MM.1S (cell line): ENCODE data around the gene REN.

Experiments used
- DNase-seq: peaks from one replicate; pipeline ENCODE4 v3.0.0-alpha.2; 2015
- H2AFZ ChIP-seq: fragments of 300-600 bp; sonication (generic); 2 replicates; pipeline ENCODE4 v1.6.0; 2016; ENCODE audit warnings: antibody characterized with exemption, low read length
- H3F3A ChIP-seq: fragments of 300-600 bp; sonication (generic); 2 replicates; pipeline ENCODE4 v1.6.1; 2016; ENCODE audit warnings: mild to moderate bottlenecking, antibody characterized with exemption, low read length, moderate library complexity, mixed read lengths; ENCODE audit not compliant: insufficient read depth
- H3K27ac ChIP-seq: fragments of 300-600 bp; sonication (generic); 2 replicates; pipeline ENCODE4 v1.5.1; 2016; ENCODE audit warnings: mild to moderate bottlenecking, low read length
- H3K27me3 ChIP-seq: fragments of 300-600 bp; sonication (generic); replicated peaks from 2 replicates; pipeline ENCODE4 v1.6.0; 2016; ENCODE audit warnings: low read length; ENCODE audit not compliant: insufficient read depth
- H3K36me3 ChIP-seq: fragments of 300-600 bp; sonication (generic); replicated peaks from 2 replicates; pipeline ENCODE4 v1.6.1; 2016; ENCODE audit warnings: mild to moderate bottlenecking, low read length, mixed read lengths; ENCODE audit not compliant: insufficient read depth
- H3K4me1 ChIP-seq: fragments of 300-600 bp; sonication (generic); 2 replicates; pipeline ENCODE4 v1.6.1; 2016; ENCODE audit warnings: low read length, mixed read lengths
- H3K4me2 ChIP-seq: fragments of 300-600 bp; sonication (generic); 2 replicates; pipeline ENCODE4 v1.6.0; 2016; ENCODE audit warnings: low read depth, low read length
- H3K4me3 ChIP-seq: fragments of 300-600 bp; sonication (generic); 2 replicates; pipeline ENCODE4 v1.5.1; 2016; ENCODE audit warnings: low read length, mixed read lengths
- H3K79me2 ChIP-seq: fragments of 300-600 bp; sonication (generic); 2 replicates; pipeline ENCODE4 v1.6.1; 2016; ENCODE audit warnings: mixed run types, low read length, mixed read lengths
- H3K9ac ChIP-seq: fragments of 300-600 bp; sonication (generic); 2 replicates; pipeline ENCODE4 v1.6.1; 2016; ENCODE audit warnings: low read length, mixed read lengths
- H3K9me2 ChIP-seq: fragments of 300-600 bp; sonication (generic); replicated peaks from 2 replicates; pipeline ENCODE4 v1.6.1; 2016; ENCODE audit warnings: mild to moderate bottlenecking, low read length, mixed read lengths; ENCODE audit not compliant: insufficient read depth
- H3K9me3 ChIP-seq: fragments of 300-600 bp; sonication (generic); replicated peaks from 2 replicates; pipeline ENCODE4 v1.6.1; 2016; ENCODE audit warnings: mild to moderate bottlenecking, low read length, mixed read lengths; ENCODE audit not compliant: insufficient read depth
- H4K20me1 ChIP-seq: fragments of 300-600 bp; sonication (generic); 2 replicates; pipeline ENCODE4 v1.6.1; 2016; ENCODE audit warnings: mild to moderate bottlenecking, low read length, moderate library complexity, mixed read lengths; ENCODE audit not compliant: insufficient read depth
- CTCF ChIP-seq: fragments of 300-600 bp; sonication (generic); IDR thresholded peaks from 2 replicates; pipeline ENCODE4 v1.5.1; 2016; ENCODE audit warnings: antibody characterized with exemption, low read length, mixed read lengths
- EZH2 ChIP-seq: fragments of 300-600 bp; sonication (generic); optimal IDR thresholded peaks from 2 replicates; pipeline ENCODE3; 2017; ENCODE audit warnings: low read depth, mild to moderate bottlenecking, antibody characterized with exemption, low read length, mixed read lengths
- EZH2phosphoT487 ChIP-seq: fragments of 300-600 bp; sonication (generic); IDR thresholded peaks from 2 replicates; pipeline ENCODE4 v1.6.1; 2018; ENCODE audit warnings: antibody characterized with exemption, low read length

The REN gene

GRCh38 chr1:204178487-204179281, 12.5 kb upstream of the REN start:
- no peak overlapping the region for H2AFZ ChIP-seq
- no peak overlapping the region for H3K9ac ChIP-seq
- peaks cover 15% of the 10 kb centered on the region; the same call in 1 of the 2 replicates for H3K27me3 ChIP-seq
- DNase-seq, result no peak
- H3K79me2 ChIP-seq, result no peaks in the 10 kb centered on the region
- no peaks in the 10 kb centered on the region for H3K9me2 ChIP-seq
- no peaks in the 10 kb centered on the region for H3F3A ChIP-seq
- no peak overlapping the region for H3K27ac ChIP-seq
- TF ChIP-seq CTCF (no peak), EZH2 (no peak), EZH2phosphoT487 (no peak)
- no peaks in the 10 kb centered on the region for H3K36me3 ChIP-seq
- H3K4me2 ChIP-seq, result no peak overlapping the region
- H3K4me1 ChIP-seq, result no peaks in the 10 kb centered on the region
- H4K20me1 ChIP-seq, result no peaks in the 10 kb centered on the region
- no peaks in the 10 kb centered on the region for H3K9me3 ChIP-seq
- H3K4me3 ChIP-seq, result no peak overlapping the region

- no peak for DNase-seq
- Histone ChIP-seq H3K9me3 (no peaks in the 10 kb centered on the region), H3K9me2 (no peaks in the 10 kb centered on the region), H2AFZ (no peak overlapping the region), H3K4me2 (no peak overlapping the region), H3K4me1 (no peaks in the 10 kb centered on the region), H3F3A (no peaks in the 10 kb centered on the region), H3K36me3 (no peaks in the 10 kb centered on the region), H3K27me3 (peaks cover 8% of the 10 kb centered on the region; the same call in 1 of the 2 replicates), H3K9ac (no peak overlapping the region), H4K20me1 (no peaks in the 10 kb centered on the region), H3K27ac (no peak overlapping the region), H3K4me3 (no peak overlapping the region), H3K79me2 (no peaks in the 10 kb centered on the region)
- TF ChIP-seq CTCF (no peak), EZH2 (no peak), EZH2phosphoT487 (no peak)
Measured at GRCh38 chr1:204177133-204177532, 11.0 kb upstream of the REN start.

- Histone ChIP-seq H3F3A (no peaks in the 10 kb centered on the region), H3K4me3 (no peak overlapping the region), H2AFZ (no peak overlapping the region), H3K27me3 (peaks cover 8% of the 10 kb centered on the region; the same call in 1 of the 2 replicates), H3K27ac (no peak overlapping the region), H3K9ac (no peak overlapping the region), H3K4me1 (no peaks in the 10 kb centered on the region), H3K9me3 (no peaks in the 10 kb centered on the region), H3K9me2 (no peaks in the 10 kb centered on the region), H3K36me3 (no peaks in the 10 kb centered on the region), H3K4me2 (no peak overlapping the region), H3K79me2 (no peaks in the 10 kb centered on the region), H4K20me1 (no peaks in the 10 kb centered on the region)
- DNase-seq, result no peak
- TF ChIP-seq EZH2phosphoT487 (no peak), CTCF (no peak), EZH2 (no peak)
Measured at GRCh38 chr1:204176049-204176448, 9.9 kb upstream of the REN start.
